ENCODE measurements around the gene SGPL1. TPM values are rescaled to one million over a fixed set of nuclear protein-coding genes. Genes with fewer than 3 reads are reported as not detected.

Gene SGPL1
- total and polyA plus RNA-seq, 10 of the 15 experiments (the other 5 are each of a cell fraction or from before 2014, with no cell fraction given) = 4.9 to 20.7 (median 10.6) TPM

- ATAC-seq = no peak
- intact Hi-C loops (cut with micrococcal nuclease; ENCODE audit: unreplicated experiment) = no loop called here
- no peak overlapping the region for H3K9ac ChIP-seq (ENCODE audit: control insufficient read depth, insufficient read depth, low read length)
- ChIA-PET POLR2A (no interaction called here), CTCF (no interaction called here), SMC1A (ENCODE audit: uncharacterized antibody, unreplicated experiment) (interaction anchor here (1.4 kb wide), 1 partner anchor 17 kb away, joined by 5 read pairs; no protein-coding TSS in a partner anchor), RAD21 (ENCODE audit: unreplicated experiment) (no interaction called here)
- H3K4me1 ChIP-seq (ENCODE audit: control insufficient read depth, insufficient read depth, low read length) = no peaks in the 10 kb centered on the region
- H3K4me3 ChIP-seq = no peak overlapping the region
- no peaks in the 10 kb centered on the region for H3K9me3 ChIP-seq (replicated peaks; ENCODE audit: control insufficient read depth, insufficient read depth, low read length)
- no peaks in the 10 kb centered on the region for H4K20me1 ChIP-seq (ENCODE audit: control insufficient read depth, insufficient read depth)
- 50% methylated on average over 2 of the region's 2 CpGs for WGBS (ENCODE audit: insufficient coverage, insufficient replicate concordance, low lambda C conversion rate, missing lambda C conversion rate)
- no peak overlapping the region for H2AFZ ChIP-seq (ENCODE audit: control insufficient read depth, low read depth, low read length)
- H3K4me2 ChIP-seq (ENCODE audit: control insufficient read depth, insufficient read depth) = no peak overlapping the region
- no peaks in the 10 kb centered on the region for H3K27me3 ChIP-seq (replicated peaks in 1 of 2; ENCODE audit: control insufficient read depth in 2 of 2, insufficient read depth in 2 of 2, low read length in 1 of 2)
- in situ Hi-C loops (cut with MboI) = no loop called here
- TF ChIP-seq PAX8 (IDR thresholded peaks at IDR 0.05) (no peak), E4F1 (IDR thresholded peaks at IDR 0.05; ENCODE audit: borderline replicate concordance, partially characterized antibody) (no peak)
- H3K36me3 ChIP-seq (ENCODE audit: control insufficient read depth in 2 of 2, insufficient read depth in 2 of 2, low read length in 1 of 2) = peaks cover 0 to 4% of the 10 kb centered on the region in 2 experiments; a peak in 1 of 4 replicates
- no peak for FAIRE-seq
- BruUV-seq (replicated peaks) = no TSS peak
- no peak overlapping the region for H3K27ac ChIP-seq (ENCODE audit: control insufficient read depth, insufficient read depth)
- H3K79me2 ChIP-seq (ENCODE audit: control insufficient read depth, insufficient read depth, low read length) = no peaks in the 10 kb centered on the region
- no peak for DNase-seq (ENCODE audit: low read depth, low spot score)
These were observed 33.9 kb downstream of the SGPL1 start for GRCh38 chr10:70849582-70850016.

GRCh38 chr10:70850097-70850496 is 34.3 kb downstream of the SGPL1 start:
- H4K20me1 ChIP-seq (ENCODE audit: control insufficient read depth, insufficient read depth) = no peaks in the 10 kb centered on the region
- no TSS peak for BruUV-seq (replicated peaks)
- H3K36me3 ChIP-seq (ENCODE audit: control insufficient read depth in 2 of 2, insufficient read depth in 2 of 2, low read length in 1 of 2) = peaks cover 0 to 4% of the 10 kb centered on the region in 2 experiments; a peak in 1 of 4 replicates
- 91% methylated on average over 3 of the region's 3 CpGs for WGBS (ENCODE audit: insufficient coverage, insufficient replicate concordance, low lambda C conversion rate, missing lambda C conversion rate)
- intact Hi-C loops (cut with micrococcal nuclease; ENCODE audit: unreplicated experiment) (no loop called here), in situ Hi-C loops (cut with MboI) (no loop called here)
- H3K4me3 ChIP-seq = no peak overlapping the region
- no peak for ATAC-seq
- FAIRE-seq = no peak
- H3K27ac ChIP-seq (ENCODE audit: control insufficient read depth, insufficient read depth) = no peak overlapping the region
- ChIA-PET RAD21 (ENCODE audit: unreplicated experiment) (no interaction called here), CTCF (interaction anchor here (0.6 kb wide), 1 partner anchor 35 kb away, joined by 3 read pairs; no protein-coding TSS in a partner anchor), SMC1A (ENCODE audit: uncharacterized antibody, unreplicated experiment) (interaction anchor here (1.2 to 1.4 kb wide), 2 partner anchors 17 to 29 kb away, joined by 4 to 5 read pairs; no protein-coding TSS in a partner anchor), POLR2A (no interaction called here)
- H3K9me3 ChIP-seq (replicated peaks; ENCODE audit: control insufficient read depth, insufficient read depth, low read length) = no peaks in the 10 kb centered on the region
- H3K9ac ChIP-seq (ENCODE audit: control insufficient read depth, insufficient read depth, low read length) = no peak overlapping the region
- TF ChIP-seq ZNF274 (IDR thresholded peaks at IDR 0.05; ENCODE audit: insufficient read depth, insufficient read length) = no peak
- no peak for TF ChIP-seq FOS (IDR thresholded peaks at IDR 0.05; ENCODE audit: borderline replicate concordance, extremely low read depth, insufficient read length)
- no peak for TF ChIP-seq JUND (IDR thresholded peaks at IDR 0.05; ENCODE audit: low read depth, low read length)
- no peak for TF ChIP-seq SMARCA5 (IDR thresholded peaks at IDR 0.05)
- no peak for TF ChIP-seq CEBPZ (IDR thresholded peaks at IDR 0.05; ENCODE audit: low read depth, low read length)
- no peak for TF ChIP-seq SUZ12 (IDR thresholded peaks at IDR 0.05; ENCODE audit: unreplicated experiment)
- TF ChIP-seq IRF4 (IDR thresholded peaks at IDR 0.05; ENCODE audit: low read depth, low read length) = no peak
- TF ChIP-seq ZBED1 (IDR thresholded peaks at IDR 0.05; ENCODE audit: borderline replicate concordance) = no peak
- no peak for TF ChIP-seq NBN (IDR thresholded peaks at IDR 0.05)
- TF ChIP-seq STAT1 (conservative IDR thresholded peaks at IDR 0.05) = no peak
- no peak for TF ChIP-seq SIX5 (IDR thresholded peaks at IDR 0.05; ENCODE audit: low read depth, low read length, severe bottlenecking)
- DNase-seq (ENCODE audit: low read depth, low spot score) = no peak
- no peak overlapping the region for H2AFZ ChIP-seq (ENCODE audit: control insufficient read depth, low read depth, low read length)
- H3K4me2 ChIP-seq (ENCODE audit: control insufficient read depth, insufficient read depth) = no peak overlapping the region
- H3K4me1 ChIP-seq (ENCODE audit: control insufficient read depth, insufficient read depth, low read length) = no peaks in the 10 kb centered on the region
- no peaks in the 10 kb centered on the region for H3K79me2 ChIP-seq (ENCODE audit: control insufficient read depth, insufficient read depth, low read length)
- no peaks in the 10 kb centered on the region for H3K27me3 ChIP-seq (replicated peaks in 1 of 2; ENCODE audit: control insufficient read depth in 2 of 2, insufficient read depth in 2 of 2, low read length in 1 of 2)

Data from GM12878 (cell line).